GM12875 (cell line): ENCODE measurements around the gene CYP4F8.
"Not testable (repeated sequence)": the region's sequence is repeated elsewhere in the genome, so short reads cannot be mapped to it uniquely, and the experiment has no call there.

Experiments
- H3K4me3 ChIP-seq: one replicate; pipeline ENCODE4 v1.5.1; 2011; ENCODE audit warnings: low read depth, low read length, control low read depth
- CTCF ChIP-seq: IDR thresholded peaks from 2 replicates; pipeline ENCODE4 v1.5.1; 2011; ENCODE audit warnings: low read depth, mild to moderate bottlenecking, control low read depth, inconsistent platforms, low read length, moderate library complexity, borderline replicate concordance; ENCODE audit not compliant: insufficient read depth

Gene CYP4F8

GRCh38 chr19:15584095-15584494 is 30.9 kb upstream of the CYP4F8 start:
- TF ChIP-seq CTCF, result no peak
- H3K4me3 ChIP-seq, result no peak overlapping the region

- no peak overlapping the region for H3K4me3 ChIP-seq
- TF ChIP-seq CTCF, result peak; percentile 96
Observed at GRCh38 chr19:15584541-15585115, 30.4 kb upstream of the CYP4F8 start.

- no peak for TF ChIP-seq CTCF
- H3K4me3 ChIP-seq, result no peak overlapping the region
Observed at GRCh38 chr19:15587663-15588062, 27.4 kb upstream of the CYP4F8 start.

GRCh38 chr19:15588265-15588664 is 26.8 kb upstream of the CYP4F8 start:
- no peak overlapping the region for H3K4me3 ChIP-seq
- TF ChIP-seq CTCF, result no peak

GRCh38 chr19:15589760-15590451 is 25.1 kb upstream of the CYP4F8 start:
- H3K4me3 ChIP-seq, result no peak overlapping the region
- no peak for TF ChIP-seq CTCF

GRCh38 chr19:15591796-15592195 is 23.2 kb upstream of the CYP4F8 start:
- H3K4me3 ChIP-seq, result no peak overlapping the region
- no peak for TF ChIP-seq CTCF

GRCh38 chr19:15592506-15592905 is 22.5 kb upstream of the CYP4F8 start:
- not testable (repeated sequence) for H3K4me3 ChIP-seq

- H3K4me3 ChIP-seq, result not testable (repeated sequence)
Observed at GRCh38 chr19:15593766-15594165, 21.3 kb upstream of the CYP4F8 start.
